ENCODE results near the gene SBK3. TPM values are rescaled to one million over a fixed set of nuclear protein-coding genes. Genes with fewer than 3 reads are reported as not detected.

The SBK3 gene
- polyA plus RNA-seq, 1 donor (not counting 4 experiments of a cell fraction or from before 2014, with no cell fraction given): not detected

- H3K36me3 ChIP-seq (ENCODE audit: control insufficient read depth in 2 of 2, extremely low read depth in 1 of 2, insufficient read depth in 2 of 2, low read length in 2 of 2): peaks cover 5 to 13% of the 10 kb centered on the region in 2 experiments
- H4K20me1 ChIP-seq (ENCODE audit: control insufficient read depth, extremely low read depth, insufficient read depth, low read length): no peaks in the 10 kb centered on the region
- H3K4me3 ChIP-seq (ENCODE audit: control insufficient read depth in 2 of 3, extremely low read depth in 1 of 3, insufficient read depth in 2 of 3, low read depth in 1 of 3, low read length in 3 of 3): no peak overlapping the region
- no peaks in the 10 kb centered on the region for H3K79me2 ChIP-seq (ENCODE audit: control insufficient read depth, insufficient read depth, low read length)
- no peak overlapping the region for H3K9ac ChIP-seq (ENCODE audit: control insufficient read depth, extremely low read depth, insufficient read depth, low read length)
- no peak overlapping the region for H3K27ac ChIP-seq (ENCODE audit: control insufficient read depth, insufficient read depth, low read length)
- FAIRE-seq (no peak), DNase-seq (ENCODE audit: low read depth, low spot score) (no peak)
- H3K9me3 ChIP-seq (ENCODE audit: control insufficient read depth, low read depth, low read length): no peaks in the 10 kb centered on the region
- H3K9me1 ChIP-seq (ENCODE audit: control insufficient read depth, extremely low read depth, insufficient read depth, low read length): no peaks in the 10 kb centered on the region
- no peak overlapping the region for H3K4me2 ChIP-seq (ENCODE audit: control insufficient read depth, extremely low read depth, insufficient read depth, low read depth, low read length)
- TF ChIP-seq EZH2 (IDR thresholded peaks at IDR 0.05; ENCODE audit: low read length) (no peak), CTCF (optimal IDR thresholded peaks at IDR 0.05 in 1 of 3, IDR thresholded peaks at IDR 0.05 in 1 of 3, conservative IDR thresholded peaks at IDR 0.05 in 1 of 3; ENCODE audit: extremely low read depth in 1 of 3, insufficient read depth in 2 of 3, low read length in 3 of 3) (no peak)
- H2AFZ ChIP-seq (ENCODE audit: control insufficient read depth, low read length): no peak overlapping the region
- dilution Hi-C loops (cut with MboI; ENCODE audit: extremely low pct_ligation_motif_present, low sequenced_read_pairs): no loop called here
- H3K4me1 ChIP-seq (ENCODE audit: control insufficient read depth, extremely low read depth, insufficient read depth, low read length): peaks cover under 1% of the 10 kb centered on the region
- no peaks in the 10 kb centered on the region for H3K27me3 ChIP-seq (ENCODE audit: control insufficient read depth, extremely low read depth, insufficient read depth, low read length)
Observed at GRCh38 chr19:55592391-55593090, 47.2 kb upstream of the SBK3 start.

- no peak overlapping the region for H3K4me2 ChIP-seq (ENCODE audit: control insufficient read depth, extremely low read depth, insufficient read depth, low read depth, low read length)
- H3K36me3 ChIP-seq (ENCODE audit: control insufficient read depth in 2 of 2, extremely low read depth in 1 of 2, insufficient read depth in 2 of 2, low read length in 2 of 2): peaks cover 0 to 13% of the 10 kb centered on the region in 2 experiments
- H3K27ac ChIP-seq (ENCODE audit: control insufficient read depth, insufficient read depth, low read length): no peak overlapping the region
- no peaks in the 10 kb centered on the region for H4K20me1 ChIP-seq (ENCODE audit: control insufficient read depth, extremely low read depth, insufficient read depth, low read length)
- H3K27me3 ChIP-seq (ENCODE audit: control insufficient read depth, extremely low read depth, insufficient read depth, low read length): no peaks in the 10 kb centered on the region
- peaks cover 9% of the 10 kb centered on the region for H3K4me1 ChIP-seq (ENCODE audit: control insufficient read depth, extremely low read depth, insufficient read depth, low read length)
- no peaks in the 10 kb centered on the region for H3K9me3 ChIP-seq (ENCODE audit: control insufficient read depth, low read depth, low read length)
- H3K9ac ChIP-seq (ENCODE audit: control insufficient read depth, extremely low read depth, insufficient read depth, low read length): no peak overlapping the region
- TF ChIP-seq EZH2 (IDR thresholded peaks at IDR 0.05; ENCODE audit: low read length) (no peak), CTCF (optimal IDR thresholded peaks at IDR 0.05 in 1 of 3, IDR thresholded peaks at IDR 0.05 in 1 of 3, conservative IDR thresholded peaks at IDR 0.05 in 1 of 3; ENCODE audit: extremely low read depth in 1 of 3, insufficient read depth in 2 of 3, low read length in 3 of 3) (no peak)
- H2AFZ ChIP-seq (ENCODE audit: control insufficient read depth, low read length): no peak overlapping the region
- no peak overlapping the region for H3K4me3 ChIP-seq (ENCODE audit: control insufficient read depth in 2 of 3, extremely low read depth in 1 of 3, insufficient read depth in 2 of 3, low read depth in 1 of 3, low read length in 3 of 3)
- H3K9me1 ChIP-seq (ENCODE audit: control insufficient read depth, extremely low read depth, insufficient read depth, low read length): no peaks in the 10 kb centered on the region
- no peaks in the 10 kb centered on the region for H3K79me2 ChIP-seq (ENCODE audit: control insufficient read depth, insufficient read depth, low read length)
- no peak for DNase-seq (ENCODE audit: low read depth, low spot score)
- no peak for FAIRE-seq
- dilution Hi-C loops (cut with MboI; ENCODE audit: extremely low pct_ligation_motif_present, low sequenced_read_pairs): no loop called here
Observed at GRCh38 chr19:55591555-55591954, 46.2 kb upstream of the SBK3 start.

Measured in keratinocyte (primary cell).